ENCODE measurements around the gene GATA3. TPM values are rescaled to one million over a fixed set of nuclear protein-coding genes. Genes with fewer than 3 reads are reported as not detected.

Gene GATA3
- total RNA-seq, 1 experiment from 2014 or later = 5.9 TPM

DNA sequence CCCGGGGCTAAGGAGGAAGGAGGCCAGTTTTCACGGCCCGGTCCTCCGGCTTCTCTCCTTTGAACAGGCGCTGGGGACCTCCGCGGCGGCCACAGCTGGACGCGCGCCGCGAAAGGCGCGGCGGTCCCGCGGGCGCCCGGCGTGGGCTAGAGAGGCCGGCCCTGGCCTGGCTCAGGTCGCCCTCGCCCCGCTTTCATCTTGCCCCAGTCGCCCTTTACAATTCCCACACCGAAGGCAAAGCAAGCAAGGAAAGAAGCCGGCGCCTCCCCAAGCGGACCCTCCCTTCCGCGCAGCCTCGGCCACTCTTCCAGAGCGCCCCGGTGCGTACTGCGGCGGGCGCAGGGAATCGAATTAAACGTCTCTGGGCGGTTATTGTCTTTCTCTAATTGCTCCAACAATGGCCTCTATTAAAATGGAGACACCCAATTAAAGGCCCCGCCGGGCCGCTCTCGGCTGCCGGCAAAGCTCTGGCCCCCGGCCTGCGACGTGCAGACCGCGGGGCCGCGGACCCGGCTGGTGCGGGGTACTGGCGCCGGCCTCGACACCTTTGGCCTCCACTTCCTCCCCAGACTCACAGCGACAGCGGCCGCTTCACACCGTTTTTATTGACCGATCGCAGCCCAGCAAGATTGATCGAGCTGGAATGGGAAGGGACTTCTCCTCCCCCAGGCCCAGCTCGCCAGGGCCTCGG, 4.5 kb upstream of the GATA3 start:
- TF ChIP-seq TCF7L2 (IDR thresholded peaks at IDR 0.05; ENCODE audit: low read depth, low read length) = peak; percentile 49
- no peak for TF ChIP-seq POLR2AphosphoS5 (IDR thresholded peaks at IDR 0.05; ENCODE audit: low read depth, low read length)
- Histone ChIP-seq H3K4me1 (ENCODE audit: control insufficient read depth, insufficient read depth, low read length) (no peaks in the 10 kb centered on the region), H3K27me3 (ENCODE audit: control insufficient read depth, insufficient read depth, low read length) (no peaks in the 10 kb centered on the region), H3K27ac (ENCODE audit: low read length) (no peak overlapping the region), H3K9me3 (ENCODE audit: control insufficient read depth, insufficient read depth, low read depth, low read length) (no peaks in the 10 kb centered on the region), H3K36me3 (ENCODE audit: control insufficient read depth, insufficient read depth, low read length) (no peaks in the 10 kb centered on the region), H3K4me3 (ENCODE audit: low read depth in 2 of 2, low read length in 2 of 2) (peak overlapping the region; percentile 53 to 58)
- no TSS peak for BruUV-seq (replicated peaks)
- ChIA-PET CTCF (no interaction called here), POLR2A (no interaction called here)
- intact Hi-C loops (cut with micrococcal nuclease; ENCODE audit: unreplicated experiment) = loop anchor here (2.0 kb wide), 1 partner anchor 177 kb away; no protein-coding TSS in a partner anchor
- no peak for DNase-seq (ENCODE audit: low read depth, low spot score)
- 0 out of 2 replicates have a peak, but pooled peaks have one; percentile 17 for ATAC-seq
- in situ Hi-C loops (cut with HindIII; ENCODE audit: low pct_unique_long_range_greater_than_20kb, low sequenced_read_pairs) = no loop called here

DNA sequence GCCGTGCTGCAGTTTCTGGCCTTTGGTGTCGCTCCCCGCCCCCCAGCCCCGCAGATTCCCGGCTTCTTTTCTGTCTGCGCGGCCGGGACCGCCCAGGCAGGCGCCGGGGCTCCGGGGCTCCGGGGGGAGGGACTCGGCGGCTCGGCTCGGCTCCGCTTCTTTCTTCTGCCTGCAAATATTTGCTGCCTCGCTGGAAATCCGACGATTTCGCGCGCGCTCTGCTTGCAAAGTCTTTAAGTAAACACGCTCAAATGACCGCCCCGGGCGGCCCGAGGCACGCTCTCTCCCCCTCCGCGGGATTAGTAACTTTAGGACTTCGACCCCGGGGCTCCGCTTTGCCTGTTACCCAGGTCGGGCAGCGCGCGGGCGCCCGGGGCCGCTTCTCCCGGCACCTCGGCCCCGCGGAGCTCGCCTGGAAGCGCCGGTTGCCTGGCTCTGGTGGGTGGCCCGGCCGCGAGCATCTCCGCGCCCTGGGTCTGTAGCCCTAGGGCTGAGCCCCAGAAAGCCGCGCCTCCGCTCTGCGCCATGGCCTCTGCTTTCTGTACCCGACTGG, 3.9 kb upstream of the GATA3 start:
- no peak for DNase-seq (ENCODE audit: low read depth, low spot score)
- in situ Hi-C loops (cut with HindIII; ENCODE audit: low pct_unique_long_range_greater_than_20kb, low sequenced_read_pairs) = no loop called here
- H3K27me3 ChIP-seq (ENCODE audit: control insufficient read depth, insufficient read depth, low read length) = no peaks in the 10 kb centered on the region
- H3K36me3 ChIP-seq (ENCODE audit: control insufficient read depth, insufficient read depth, low read length) = no peaks in the 10 kb centered on the region
- BruUV-seq (replicated peaks) = no TSS peak
- CTCF ChIA-PET = no interaction called here
- no peaks in the 10 kb centered on the region for H3K4me1 ChIP-seq (ENCODE audit: control insufficient read depth, insufficient read depth, low read length)
- H3K9me3 ChIP-seq (ENCODE audit: control insufficient read depth, insufficient read depth, low read depth, low read length) = no peaks in the 10 kb centered on the region
- TF ChIP-seq POLR2AphosphoS5 (IDR thresholded peaks at IDR 0.05; ENCODE audit: low read depth, low read length) = no peak
- TF ChIP-seq, protein P1, sequence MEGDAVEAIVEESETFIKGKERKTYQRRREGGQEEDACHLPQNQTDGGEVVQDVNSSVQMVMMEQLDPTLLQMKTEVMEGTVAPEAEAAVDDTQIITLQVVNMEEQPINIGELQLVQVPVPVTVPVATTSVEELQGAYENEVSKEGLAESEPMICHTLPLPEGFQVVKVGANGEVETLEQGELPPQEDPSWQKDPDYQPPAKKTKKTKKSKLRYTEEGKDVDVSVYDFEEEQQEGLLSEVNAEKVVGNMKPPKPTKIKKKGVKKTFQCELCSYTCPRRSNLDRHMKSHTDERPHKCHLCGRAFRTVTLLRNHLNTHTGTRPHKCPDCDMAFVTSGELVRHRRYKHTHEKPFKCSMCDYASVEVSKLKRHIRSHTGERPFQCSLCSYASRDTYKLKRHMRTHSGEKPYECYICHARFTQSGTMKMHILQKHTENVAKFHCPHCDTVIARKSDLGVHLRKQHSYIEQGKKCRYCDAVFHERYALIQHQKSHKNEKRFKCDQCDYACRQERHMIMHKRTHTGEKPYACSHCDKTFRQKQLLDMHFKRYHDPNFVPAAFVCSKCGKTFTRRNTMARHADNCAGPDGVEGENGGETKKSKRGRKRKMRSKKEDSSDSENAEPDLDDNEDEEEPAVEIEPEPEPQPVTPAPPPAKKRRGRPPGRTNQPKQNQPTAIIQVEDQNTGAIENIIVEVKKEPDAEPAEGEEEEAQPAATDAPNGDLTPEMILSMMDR (IDR thresholded peaks at IDR 0.05) = no peak
- TF ChIP-seq SIN3A (IDR thresholded peaks at IDR 0.05; ENCODE audit: borderline replicate concordance, insufficient read depth, low read depth, low read length) = no peak
- TF ChIP-seq, protein P2, sequence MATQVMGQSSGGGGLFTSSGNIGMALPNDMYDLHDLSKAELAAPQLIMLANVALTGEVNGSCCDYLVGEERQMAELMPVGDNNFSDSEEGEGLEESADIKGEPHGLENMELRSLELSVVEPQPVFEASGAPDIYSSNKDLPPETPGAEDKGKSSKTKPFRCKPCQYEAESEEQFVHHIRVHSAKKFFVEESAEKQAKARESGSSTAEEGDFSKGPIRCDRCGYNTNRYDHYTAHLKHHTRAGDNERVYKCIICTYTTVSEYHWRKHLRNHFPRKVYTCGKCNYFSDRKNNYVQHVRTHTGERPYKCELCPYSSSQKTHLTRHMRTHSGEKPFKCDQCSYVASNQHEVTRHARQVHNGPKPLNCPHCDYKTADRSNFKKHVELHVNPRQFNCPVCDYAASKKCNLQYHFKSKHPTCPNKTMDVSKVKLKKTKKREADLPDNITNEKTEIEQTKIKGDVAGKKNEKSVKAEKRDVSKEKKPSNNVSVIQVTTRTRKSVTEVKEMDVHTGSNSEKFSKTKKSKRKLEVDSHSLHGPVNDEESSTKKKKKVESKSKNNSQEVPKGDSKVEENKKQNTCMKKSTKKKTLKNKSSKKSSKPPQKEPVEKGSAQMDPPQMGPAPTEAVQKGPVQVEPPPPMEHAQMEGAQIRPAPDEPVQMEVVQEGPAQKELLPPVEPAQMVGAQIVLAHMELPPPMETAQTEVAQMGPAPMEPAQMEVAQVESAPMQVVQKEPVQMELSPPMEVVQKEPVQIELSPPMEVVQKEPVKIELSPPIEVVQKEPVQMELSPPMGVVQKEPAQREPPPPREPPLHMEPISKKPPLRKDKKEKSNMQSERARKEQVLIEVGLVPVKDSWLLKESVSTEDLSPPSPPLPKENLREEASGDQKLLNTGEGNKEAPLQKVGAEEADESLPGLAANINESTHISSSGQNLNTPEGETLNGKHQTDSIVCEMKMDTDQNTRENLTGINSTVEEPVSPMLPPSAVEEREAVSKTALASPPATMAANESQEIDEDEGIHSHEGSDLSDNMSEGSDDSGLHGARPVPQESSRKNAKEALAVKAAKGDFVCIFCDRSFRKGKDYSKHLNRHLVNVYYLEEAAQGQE (IDR thresholded peaks at IDR 0.05; ENCODE audit: insufficient read depth in 1 of 2, low read depth in 2 of 2, low read length in 1 of 2) = no peak
- no peak for TF ChIP-seq TCF7L2 (IDR thresholded peaks at IDR 0.05; ENCODE audit: low read depth, low read length)
- ATAC-seq = 0 out of 2 replicates have a peak, but pooled peaks have one; percentile 9
- H3K4me3 ChIP-seq (ENCODE audit: low read depth in 2 of 2, low read length in 2 of 2) = peak overlapping the region; percentile 53 to 58
- intact Hi-C loops (cut with micrococcal nuclease; ENCODE audit: unreplicated experiment) = loop anchor here (2.0 kb wide), 1 partner anchor 178 kb away; no protein-coding TSS in a partner anchor
- no peak overlapping the region for H3K27ac ChIP-seq (ENCODE audit: low read length)
- POLR2A ChIA-PET = no interaction called here
